Vein endothelial cell (primary cell): ENCODE results near the gene VMP1. TPM values are rescaled to one million over a fixed set of nuclear protein-coding genes. Genes with fewer than 3 reads are reported as not detected.

Experiments used
- small RNA-seq: library from RNA; depleted of rRNA; stranded (forward); fragments of <200 nt; gene quantifications from one replicate; pipeline ENCODE3, GENCODE V24; 2012
- total RNA-seq: library from RNA; depleted of rRNA; stranded (reverse); fragments of >200 nt; gene quantifications from 2 replicates; pipeline ENCODE4 v1.2.3, GENCODE V29; 2012

The VMP1 gene
- total RNA-seq, result 267 and 277 TPM in 2 replicates

DNA sequence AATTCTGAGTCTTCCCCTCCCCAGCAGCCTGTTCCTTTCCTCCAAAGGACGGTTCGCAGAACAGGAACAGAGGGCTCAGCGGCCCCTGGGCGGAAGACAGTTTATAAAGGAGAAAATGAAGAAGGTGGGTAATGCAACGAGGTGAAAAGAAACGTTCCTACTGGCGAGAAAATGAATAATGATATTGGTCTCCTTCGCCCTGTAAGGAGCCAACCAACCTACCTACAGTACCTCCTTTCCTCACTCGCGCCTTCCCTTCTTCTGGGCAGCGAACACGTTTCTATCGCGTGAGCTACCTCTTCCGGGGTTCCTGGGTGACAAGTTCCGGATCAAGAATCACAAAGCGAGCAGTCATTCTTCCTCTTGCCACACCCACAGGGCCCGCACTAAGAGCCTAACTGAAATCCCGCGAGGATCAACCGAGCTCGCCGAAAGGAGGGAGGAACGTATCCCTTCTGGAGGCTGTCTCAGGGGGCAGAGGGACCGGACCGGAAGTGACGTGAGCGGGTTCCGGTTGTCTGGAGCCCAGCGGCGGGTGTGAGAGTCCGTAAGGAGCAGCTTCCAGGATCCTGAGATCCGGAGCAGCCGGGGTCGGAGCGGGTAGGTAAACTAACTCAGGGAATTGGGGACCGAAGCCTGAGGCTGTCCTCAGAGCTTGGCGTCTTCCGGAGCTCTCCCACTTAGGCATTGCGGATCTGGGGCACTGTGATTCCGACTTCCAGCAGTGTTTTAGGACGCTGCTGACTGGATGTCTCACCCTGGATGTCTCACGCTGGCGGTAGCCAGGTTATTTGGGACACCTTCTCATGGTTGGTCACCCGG, at the start of gene VMP1, which contains the start of gene PTRH2:
Gene VMP1 (plus strand): TSS at position 506 of the 822 bp plus-strand sequence. CDS start 23,793 bp downstream, outside the sequence.
Gene PTRH2 (minus strand): TSS at position 282 of the 822 bp plus-strand sequence. CDS start 9,452 bp downstream, outside the sequence.

Small RNAs within 50 kb of the gene (small RNA-seq; reads per million reads assigned to genes)
- not detected for gene AC040904.1
- gene RNU6-450P, result not detected

Other genes with a start within 250 kb of the VMP1 start
- gene DHX40, start 142.0 kb upstream of the VMP1 start, total RNA-seq, result 51.0 and 52.2 TPM in 2 replicates
- gene CLTC, start 87.8 kb upstream of the VMP1 start, total RNA-seq, result 405 and 581 TPM in 2 replicates
- gene PTRH2, start 224 bp upstream of the VMP1 start, total RNA-seq, result 20.3 and 26.4 TPM in 2 replicates
- 5.3 and 7.2 TPM in 2 replicates for gene TUBD1, start 185.3 kb downstream of the VMP1 start, total RNA-seq
- gene RPS6KB1, start 185.5 kb downstream of the VMP1 start, total RNA-seq, result 19.6 and 22.7 TPM in 2 replicates